ENCODE data around the gene ZNF385B.

Gene ZNF385B

GRCh38 chr2:179447421-179447820 lies 414.0 kb downstream of the ZNF385B start:
- Histone ChIP-seq H3K27me3 (ENCODE audit: insufficient read depth, poor library complexity, severe bottlenecking) (no peaks in the 10 kb centered on the region), H3K27ac (replicated peaks) (no peak overlapping the region), H3K4me3 (replicated peaks; ENCODE audit: insufficient read depth, low read length) (no peak overlapping the region)
- TF ChIP-seq REST (IDR thresholded peaks at IDR 0.05; ENCODE audit: insufficient replicate concordance, low read depth) (no peak), SPI1 (IDR thresholded peaks at IDR 0.05; ENCODE audit: borderline replicate concordance, low read depth) (no peak)
- DNase-seq (ENCODE audit: low read depth in 1 of 2, low spot score in 1 of 2): no peak

- H3K27me3 ChIP-seq (ENCODE audit: insufficient read depth, poor library complexity, severe bottlenecking): no peaks in the 10 kb centered on the region
- H3K4me3 ChIP-seq (replicated peaks; ENCODE audit: insufficient read depth, low read length): no peak overlapping the region
- TF ChIP-seq REST (IDR thresholded peaks at IDR 0.05; ENCODE audit: insufficient replicate concordance, low read depth) (no peak), SPI1 (IDR thresholded peaks at IDR 0.05; ENCODE audit: borderline replicate concordance, low read depth) (no peak), CTCF (IDR thresholded peaks at IDR 0.05; ENCODE audit: insufficient read depth, low read length) (no peak), POLR2AphosphoS5 (IDR thresholded peaks at IDR 0.05; ENCODE audit: low read depth) (no peak), GABPA (IDR thresholded peaks at IDR 0.05; ENCODE audit: low read depth) (no peak)
- no peak for DNase-seq (ENCODE audit: low read depth in 1 of 2, low spot score in 1 of 2)
- no peak overlapping the region for H3K27ac ChIP-seq (replicated peaks)
Observed at GRCh38 chr2:179446476-179447141, 414.8 kb downstream of the ZNF385B start.

GRCh38 chr2:179444056-179444455 lies 417.4 kb downstream of the ZNF385B start:
- no peak for TF ChIP-seq REST (IDR thresholded peaks at IDR 0.05; ENCODE audit: insufficient replicate concordance, low read depth)
- TF ChIP-seq GABPA (IDR thresholded peaks at IDR 0.05; ENCODE audit: low read depth): no peak
- TF ChIP-seq POLR2AphosphoS5 (IDR thresholded peaks at IDR 0.05; ENCODE audit: low read depth): no peak
- TF ChIP-seq CTCF (IDR thresholded peaks at IDR 0.05; ENCODE audit: insufficient read depth, low read length): no peak
- no peak for TF ChIP-seq SPI1 (IDR thresholded peaks at IDR 0.05; ENCODE audit: borderline replicate concordance, low read depth)
- Histone ChIP-seq H3K27me3 (ENCODE audit: insufficient read depth, poor library complexity, severe bottlenecking) (no peaks in the 10 kb centered on the region), H3K27ac (replicated peaks) (no peak overlapping the region), H3K4me3 (replicated peaks; ENCODE audit: insufficient read depth, low read length) (no peak overlapping the region)
- no peak for DNase-seq (ENCODE audit: low read depth in 1 of 2, low spot score in 1 of 2)
